NCI-H226 (cell line): ENCODE measurements around the gene WWTR1.
A peak's percentile ranks its signal among the peaks of the same experiment; 100 is the strongest.

Experiments
- DNase-seq: peaks from one replicate; pipeline ENCODE4 v3.0.0-alpha.2; 2015

The WWTR1 gene

GRCh38 chr3:149523512-149524299 is 134.1 kb downstream of the WWTR1 start:
- no peak for DNase-seq

- DNase-seq, result no peak
Measured at GRCh38 chr3:149519912-149520311, 137.9 kb downstream of the WWTR1 start.

GRCh38 chr3:149516920-149517319 is 140.9 kb downstream of the WWTR1 start:
- no peak for DNase-seq

GRCh38 chr3:149515249-149515648 is 142.6 kb downstream of the WWTR1 start:
- DNase-seq, result no peak

- DNase-seq, result no peak
Measured at GRCh38 chr3:149514471-149514870, 143.4 kb downstream of the WWTR1 start.

- DNase-seq, result peak; percentile 23
Measured at GRCh38 chr3:149512073-149512782, 145.6 kb downstream of the WWTR1 start.

- DNase-seq, result no peak
Measured at GRCh38 chr3:149511040-149511626, 146.7 kb downstream of the WWTR1 start.

GRCh38 chr3:149510480-149510879 is 147.3 kb downstream of the WWTR1 start:
- no peak for DNase-seq

- no peak for DNase-seq
Measured at GRCh38 chr3:149509526-149509925, 148.3 kb downstream of the WWTR1 start.

- DNase-seq, result peak; percentile 77
Measured at GRCh38 chr3:149507491-149508324, 150.1 kb downstream of the WWTR1 start.

GRCh38 chr3:149506965-149507364 is 150.9 kb downstream of the WWTR1 start:
- DNase-seq, result no peak

- DNase-seq, result no peak
Measured at GRCh38 chr3:149506540-149506939, 151.3 kb downstream of the WWTR1 start.

- DNase-seq, result no peak
Measured at GRCh38 chr3:149502438-149502837, 155.4 kb downstream of the WWTR1 start.

GRCh38 chr3:149501524-149501923 is 156.3 kb downstream of the WWTR1 start:
- peak; percentile 83 for DNase-seq

- no peak for DNase-seq
Measured at GRCh38 chr3:149497966-149498670, 159.7 kb downstream of the WWTR1 start.

GRCh38 chr3:149496891-149497290 is 160.9 kb downstream of the WWTR1 start:
- DNase-seq, result no peak

- no peak for DNase-seq
Measured at GRCh38 chr3:149495581-149496125, 162.2 kb downstream of the WWTR1 start.

GRCh38 chr3:149494759-149495580 is 162.9 kb downstream of the WWTR1 start:
- DNase-seq, result no peak

- DNase-seq, result peak; percentile 53
Measured at GRCh38 chr3:149494022-149494758, 163.6 kb downstream of the WWTR1 start.

- DNase-seq, result no peak
Measured at GRCh38 chr3:149493315-149494021, 164.4 kb downstream of the WWTR1 start.
